C4-2B (cell line): ENCODE results near the gene PSTPIP2.

Source experiments
- CTCF ChIP-seq: fragments of 450-650 bp; conservative IDR thresholded peaks from 2 replicates; pipeline ENCODE4 v1.5.1; 2017; ENCODE audit warnings: mild to moderate bottlenecking
- ZFX ChIP-seq: fragments of 450-650 bp; IDR thresholded peaks from 2 replicates; pipeline ENCODE4 v1.6.1; 2017

GRCh38 chr18:45938488-45938935 is 133.5 kb downstream of the PSTPIP2 start:
- no peak for TF ChIP-seq CTCF
- TF ChIP-seq ZFX, result no peak
